ENCODE results near the gene STX12. TPM values are rescaled to one million over a fixed set of nuclear protein-coding genes. Genes with fewer than 3 reads are reported as not detected.

The STX12 gene
- total and polyA plus RNA-seq, 5 donors from 2014 or later: 10.2 to 26.8 (median 12.8) TPM

GRCh38 chr1:27832762-27833161, 59.7 kb downstream of the STX12 start:
- H3K36me3 Mint-ChIP-seq: peaks cover 4% of the 10 kb centered on the region
- DNase-seq (no peak), ATAC-seq (ENCODE audit: low read depth in 2 of 2) (no peak)
- H3K36me3 ChIP-seq (ENCODE audit: control insufficient read depth, insufficient read depth, low read length): peaks cover 35% of the 10 kb centered on the region
- H3K4me1 ChIP-seq (ENCODE audit: control insufficient read depth, insufficient read depth, low read length, poor library complexity, severe bottlenecking): peaks cover 17% of the 10 kb centered on the region
- H3K4me3 ChIP-seq (ENCODE audit: low read depth, low read length): no peak overlapping the region
- no peaks in the 10 kb centered on the region for H3K9me3 ChIP-seq (ENCODE audit: control insufficient read depth in 2 of 2, low read length in 2 of 2)
- H3K27me3 ChIP-seq (ENCODE audit: control insufficient read depth, insufficient read depth, low read length): no peaks in the 10 kb centered on the region
- peak overlapping the region in 1 of 3 donors; percentile 92 for H3K27ac Mint-ChIP-seq
- no peaks in the 10 kb centered on the region for H3K27me3 Mint-ChIP-seq
- H3K9me3 Mint-ChIP-seq: peaks cover 0 to 2% (median 0%) of the 10 kb centered on the region in 7 donors
- peaks cover 12 to 56% (median 39%) of the 10 kb centered on the region in 4 donors for H3K4me1 Mint-ChIP-seq
- peak overlapping the region; percentile 17 for H3K27ac ChIP-seq (ENCODE audit: insufficient read depth, low read length, poor library complexity, severe bottlenecking)
- H3K4me3 Mint-ChIP-seq: peak overlapping the region; percentile 94 to 98 (median 96)

- Mint-ChIP-seq H3K9me3 (peaks cover 0 to 2% (median 0%) of the 10 kb centered on the region in 7 donors), H3K4me1 (peaks cover 12 to 56% (median 39%) of the 10 kb centered on the region in 4 donors), H3K27me3 (no peaks in the 10 kb centered on the region), H3K36me3 (peaks cover 4% of the 10 kb centered on the region), H3K27ac (peak overlapping the region in 1 of 3 donors; percentile 60), H3K4me3 (peak overlapping the region in 1 of 4 donors; percentile 28)
- no peak overlapping the region for H3K4me3 ChIP-seq (ENCODE audit: low read depth, low read length)
- no peaks in the 10 kb centered on the region for H3K9me3 ChIP-seq (ENCODE audit: control insufficient read depth in 2 of 2, low read length in 2 of 2)
- no peak overlapping the region for H3K27ac ChIP-seq (ENCODE audit: insufficient read depth, low read length, poor library complexity, severe bottlenecking)
- peaks cover 37% of the 10 kb centered on the region for H3K36me3 ChIP-seq (ENCODE audit: control insufficient read depth, insufficient read depth, low read length)
- no peak for DNase-seq
- peaks cover 17% of the 10 kb centered on the region for H3K4me1 ChIP-seq (ENCODE audit: control insufficient read depth, insufficient read depth, low read length, poor library complexity, severe bottlenecking)
- ATAC-seq (ENCODE audit: low read depth in 2 of 2): no peak
- H3K27me3 ChIP-seq (ENCODE audit: control insufficient read depth, insufficient read depth, low read length): no peaks in the 10 kb centered on the region
Measured at GRCh38 chr1:27833470-27833869, 60.5 kb downstream of the STX12 start.

- ATAC-seq (ENCODE audit: low read depth in 2 of 2) (no peak), DNase-seq (no peak)
- peaks cover 17% of the 10 kb centered on the region for H3K4me1 ChIP-seq (ENCODE audit: control insufficient read depth, insufficient read depth, low read length, poor library complexity, severe bottlenecking)
- peak overlapping the region in 1 of 3 donors; percentile 60 for H3K27ac Mint-ChIP-seq
- no peak overlapping the region for H3K4me3 Mint-ChIP-seq
- H3K27ac ChIP-seq (ENCODE audit: insufficient read depth, low read length, poor library complexity, severe bottlenecking): peak overlapping the region; percentile 44
- peaks cover 0 to 2% (median 0%) of the 10 kb centered on the region in 7 donors for H3K9me3 Mint-ChIP-seq
- H3K4me3 ChIP-seq (ENCODE audit: low read depth, low read length): no peak overlapping the region
- peaks cover 12 to 55% (median 37%) of the 10 kb centered on the region in 4 donors for H3K4me1 Mint-ChIP-seq
- no peaks in the 10 kb centered on the region for H3K27me3 ChIP-seq (ENCODE audit: control insufficient read depth, insufficient read depth, low read length)
- peaks cover 9% of the 10 kb centered on the region for H3K36me3 Mint-ChIP-seq
- H3K27me3 Mint-ChIP-seq: no peaks in the 10 kb centered on the region
- H3K36me3 ChIP-seq (ENCODE audit: control insufficient read depth, insufficient read depth, low read length): peaks cover 47% of the 10 kb centered on the region
- H3K9me3 ChIP-seq (ENCODE audit: control insufficient read depth in 2 of 2, low read length in 2 of 2): no peaks in the 10 kb centered on the region
Measured at GRCh38 chr1:27835046-27835445, 62.0 kb downstream of the STX12 start.

- Histone ChIP-seq H3K9me3 (ENCODE audit: control insufficient read depth in 2 of 2, low read length in 2 of 2) (no peaks in the 10 kb centered on the region), H3K27me3 (ENCODE audit: control insufficient read depth, insufficient read depth, low read length) (no peaks in the 10 kb centered on the region), H3K27ac (ENCODE audit: insufficient read depth, low read length, poor library complexity, severe bottlenecking) (peak overlapping the region; percentile 44), H3K4me1 (ENCODE audit: control insufficient read depth, insufficient read depth, low read length, poor library complexity, severe bottlenecking) (peaks cover 17% of the 10 kb centered on the region), H3K36me3 (ENCODE audit: control insufficient read depth, insufficient read depth, low read length) (peaks cover 52% of the 10 kb centered on the region), H3K4me3 (ENCODE audit: low read depth, low read length) (no peak overlapping the region)
- DNase-seq (no peak), ATAC-seq (ENCODE audit: low read depth in 2 of 2) (no peak)
- Mint-ChIP-seq H3K27ac (peak overlapping the region in 2 of 3 donors; percentile 20 to 53), H3K4me1 (peaks cover 12 to 52% (median 37%) of the 10 kb centered on the region in 4 donors), H3K9me3 (peaks cover 0 to 2% (median 0%) of the 10 kb centered on the region in 7 donors), H3K4me3 (no peak overlapping the region), H3K36me3 (peaks cover 14% of the 10 kb centered on the region), H3K27me3 (no peaks in the 10 kb centered on the region)
Measured at GRCh38 chr1:27835501-27835900, 62.5 kb downstream of the STX12 start.

- H3K4me3 Mint-ChIP-seq: peak overlapping the region in 1 of 4 donors; percentile 71
- no peak for DNase-seq
- H3K27ac Mint-ChIP-seq: peak overlapping the region in 1 of 3 donors; percentile 15
Measured at GRCh38 chr1:27849951-27850350, 76.9 kb downstream of the STX12 start.

GRCh38 chr1:27855085-27855484, 82.1 kb downstream of the STX12 start:
- H3K4me3 Mint-ChIP-seq: no peak overlapping the region
- H3K27me3 Mint-ChIP-seq: no peaks in the 10 kb centered on the region
- H3K9me3 ChIP-seq (ENCODE audit: control insufficient read depth in 2 of 2, low read length in 2 of 2): no peaks in the 10 kb centered on the region
- H3K27ac Mint-ChIP-seq: no peak overlapping the region
- H3K9me3 Mint-ChIP-seq: no peaks in the 10 kb centered on the region
- no peak overlapping the region for H3K27ac ChIP-seq (ENCODE audit: insufficient read depth, low read length, poor library complexity, severe bottlenecking)
- H3K4me3 ChIP-seq (ENCODE audit: low read depth, low read length): no peak overlapping the region
- ATAC-seq (ENCODE audit: low read depth in 2 of 2) (no peak), DNase-seq (no peak)
- H3K36me3 Mint-ChIP-seq: peaks cover 6% of the 10 kb centered on the region
- no peaks in the 10 kb centered on the region for H3K27me3 ChIP-seq (ENCODE audit: control insufficient read depth, insufficient read depth, low read length)
- H3K4me1 Mint-ChIP-seq: peaks cover 0 to 13% (median 3%) of the 10 kb centered on the region in 4 donors
- H3K36me3 ChIP-seq (ENCODE audit: control insufficient read depth, insufficient read depth, low read length): peaks cover 17% of the 10 kb centered on the region
- H3K4me1 ChIP-seq (ENCODE audit: control insufficient read depth, insufficient read depth, low read length, poor library complexity, severe bottlenecking): peaks cover 4% of the 10 kb centered on the region

More at GRCh38 chr1:27849951-27850350, 76.9 kb downstream of the STX12 start:
- peaks cover 0 to 5% (median 1%) of the 10 kb centered on the region in 4 donors for H3K4me1 Mint-ChIP-seq
- Histone ChIP-seq H3K27me3 (ENCODE audit: control insufficient read depth, insufficient read depth, low read length) (no peaks in the 10 kb centered on the region), H3K4me1 (ENCODE audit: control insufficient read depth, insufficient read depth, low read length, poor library complexity, severe bottlenecking) (no peaks in the 10 kb centered on the region), H3K27ac (ENCODE audit: insufficient read depth, low read length, poor library complexity, severe bottlenecking) (no peak overlapping the region), H3K36me3 (ENCODE audit: control insufficient read depth, insufficient read depth, low read length) (peaks cover 57% of the 10 kb centered on the region), H3K4me3 (ENCODE audit: low read depth, low read length) (no peak overlapping the region), H3K9me3 (ENCODE audit: control insufficient read depth in 2 of 2, low read length in 2 of 2) (no peaks in the 10 kb centered on the region)
- H3K27me3 Mint-ChIP-seq: no peaks in the 10 kb centered on the region
- no peaks in the 10 kb centered on the region for H3K9me3 Mint-ChIP-seq
- H3K36me3 Mint-ChIP-seq: peaks cover 32% of the 10 kb centered on the region
- ATAC-seq (ENCODE audit: low read depth in 2 of 2): no peak

- Mint-ChIP-seq H3K9me3 (no peaks in the 10 kb centered on the region), H3K36me3 (no peaks in the 10 kb centered on the region), H3K4me1 (peaks cover 0 to 13% (median 3%) of the 10 kb centered on the region in 4 donors), H3K27me3 (no peaks in the 10 kb centered on the region), H3K4me3 (no peak overlapping the region), H3K27ac (peak overlapping the region in 1 of 3 donors; percentile 32)
- Histone ChIP-seq H3K36me3 (ENCODE audit: control insufficient read depth, insufficient read depth, low read length) (peaks cover 1% of the 10 kb centered on the region), H3K4me3 (ENCODE audit: low read depth, low read length) (no peak overlapping the region), H3K4me1 (ENCODE audit: control insufficient read depth, insufficient read depth, low read length, poor library complexity, severe bottlenecking) (peaks cover 4% of the 10 kb centered on the region), H3K27ac (ENCODE audit: insufficient read depth, low read length, poor library complexity, severe bottlenecking) (no peak overlapping the region), H3K9me3 (ENCODE audit: control insufficient read depth in 2 of 2, low read length in 2 of 2) (no peaks in the 10 kb centered on the region), H3K27me3 (ENCODE audit: control insufficient read depth, insufficient read depth, low read length) (no peaks in the 10 kb centered on the region)
- no peak for DNase-seq
- ATAC-seq (ENCODE audit: low read depth in 2 of 2): no peak
Measured at GRCh38 chr1:27856561-27857343, 83.7 kb downstream of the STX12 start.

Data from CD4-positive, CD25-positive, alpha-beta regulatory T cell (primary cell).